SK-N-SH (cell line): ENCODE measurements around the gene ATP1A2. TPM values are rescaled to one million over a fixed set of nuclear protein-coding genes. Genes with fewer than 3 reads are reported as not detected.

ENCODE experiments used
- CTCF ChIA-PET: fragments of 300-600, 350-600 bp; formaldehyde crosslinking; extraction: SDS; loops from one replicate; lab custom pipeline; 2021; lab: Yijun Ruan, JAX
- POLR2A ChIA-PET: fragments of 350-600 bp; sonication (Branson Sonifier 250); formaldehyde crosslinking; extraction: SDS; loops from one replicate; lab custom pipeline; 2020; ENCODE audit warnings: antibody characterized with exemption, inconsistent platforms; lab: Yijun Ruan, JAX
- DNase-seq: peaks from one replicate; pipeline ENCODE4 v3.0.0; 2012
- H2AFZ ChIP-seq: fragments of 200-600 bp; sonication (generic); 2 replicates; pipeline ENCODE4 v1.8.1; 2016; ENCODE audit warnings: antibody characterized with exemption, mild to moderate bottlenecking, low read depth
- H3F3A ChIP-seq: fragments of 200-600 bp; sonication (generic); replicated peaks from 2 replicates; pipeline ENCODE3; 2016; ENCODE audit warnings: antibody characterized with exemption, mild to moderate bottlenecking; ENCODE audit not compliant: insufficient read depth
- H3K27ac ChIP-seq, 2 experiments: fragments of 200-500 bp in 1 of 2; fragments of 200-600 bp in 1 of 2; sonication (Bioruptor generic) in 1 of 2; sonication (generic), shearing (Covaris generic) in 1 of 2; 2 replicates each; pipeline versions ENCODE4 v1.5.1 to v1.6.1; 2014 to 2016; ENCODE audit warnings: low read depth in 2 of 2, inconsistent platforms in 1 of 2, low read length in 1 of 2, mild to moderate bottlenecking in 1 of 2, mixed read lengths in 1 of 2
- H3K27me3 ChIP-seq: fragments of 200-600 bp; sonication (generic), shearing (Covaris generic); 2 replicates; pipeline ENCODE4 v1.6.1; 2016; ENCODE audit warnings: mixed run types; ENCODE audit not compliant: insufficient read depth
- H3K36me3 ChIP-seq, 2 experiments: fragments of 200-500 bp in 1 of 2; fragments of 200-600 bp in 1 of 2; sonication (Bioruptor generic) in 1 of 2; sonication (generic) in 1 of 2; replicated peaks in 1 of 2; 2 replicates each; pipeline versions ENCODE3 to v1.5.1; 2014 to 2016; ENCODE audit warnings: low read length in 1 of 2, mild to moderate bottlenecking in 1 of 2; ENCODE audit not compliant: insufficient read depth in 2 of 2, control insufficient read depth in 1 of 2
- H3K4me1 ChIP-seq, 2 experiments: fragments of 200-500 bp in 1 of 2; fragments of 200-600 bp in 1 of 2; sonication (Bioruptor generic) in 1 of 2; sonication (generic), shearing (Covaris generic) in 1 of 2; 2 replicates each; pipeline versions ENCODE4 v1.5.1 to v1.6.1; 2014 to 2016; ENCODE audit warnings: low read depth in 1 of 2, low read length in 1 of 2, mixed run types in 1 of 2; ENCODE audit not compliant: insufficient read depth in 2 of 2, control insufficient read depth in 1 of 2
- H3K4me2 ChIP-seq: fragments of 200-600 bp; sonication (generic), shearing (Covaris generic); 2 replicates; pipeline ENCODE4 v1.6.1; 2017; ENCODE audit warnings: mixed run types
- H3K4me3 ChIP-seq, 2 experiments: fragments of 200-500 bp in 1 of 2; fragments of 200-600 bp in 1 of 2; sonication (Bioruptor generic) in 1 of 2; sonication (generic), shearing (Covaris generic) in 1 of 2; 2 replicates each; pipeline versions ENCODE4 v1.5.1 to v1.8.1; 2014 to 2016; ENCODE audit warnings: low read depth in 2 of 2, inconsistent platforms in 1 of 2, low read length in 1 of 2, mild to moderate bottlenecking in 1 of 2, mixed read lengths in 1 of 2, moderate library complexity in 1 of 2
- H3K79me2 ChIP-seq: fragments of 200-600 bp; sonication (generic); 2 replicates; pipeline ENCODE4 v1.8.1; 2017; ENCODE audit warnings: mild to moderate bottlenecking; ENCODE audit not compliant: insufficient read depth
- H3K9ac ChIP-seq: fragments of 200-600 bp; sonication (generic); 2 replicates; pipeline ENCODE4 v1.6.1; 2017; ENCODE audit warnings: mixed run types
- H3K9me2 ChIP-seq: fragments of 200-600 bp; sonication (generic); 2 replicates; pipeline ENCODE4 v1.6.1; 2017; ENCODE audit warnings: mixed run types
- H3K9me3 ChIP-seq: fragments of 200-600 bp; sonication (generic); 2 replicates; pipeline ENCODE4 v1.6.1; 2017; ENCODE audit warnings: mixed run types, mild to moderate bottlenecking, moderate library complexity
- H4K20me1 ChIP-seq: fragments of 200-600 bp; sonication (generic); 2 replicates; pipeline ENCODE4 v1.6.1; 2017; ENCODE audit warnings: mild to moderate bottlenecking, mixed run types; ENCODE audit not compliant: insufficient read depth
- CHD2 ChIP-seq: fragments of 150-350 bp; IDR thresholded peaks from 2 replicates; pipeline ENCODE4 v1.6.1; 2018; ENCODE audit warnings: low read length; ENCODE audit not compliant: partially characterized antibody
- ELF1 ChIP-seq: IDR thresholded peaks from 2 replicates; pipeline ENCODE4 v1.4.0; 2012
- EP300 ChIP-seq, 2 experiments: IDR thresholded peaks; 2 replicates each; pipeline versions ENCODE4 v1.4.0 to v1.6.1; 2012; ENCODE audit warnings: borderline replicate concordance in 1 of 2, low read depth in 1 of 2, low read length in 1 of 2
- EZH2phosphoT487 ChIP-seq: fragments of 200-600 bp; sonication (generic); IDR thresholded peaks from 2 replicates; pipeline ENCODE4 v1.6.1; 2017; ENCODE audit warnings: low read depth, mixed run types, mild to moderate bottlenecking, antibody characterized with exemption, moderate library complexity, borderline replicate concordance
- FOSL2 ChIP-seq: IDR thresholded peaks from 2 replicates; pipeline ENCODE4 v1.4.0; 2012; ENCODE audit warnings: low read depth, mild to moderate bottlenecking, moderate library complexity, borderline replicate concordance
- FOXM1 ChIP-seq: IDR thresholded peaks from 2 replicates; pipeline ENCODE4 v1.4.0; 2012; ENCODE audit warnings: low read depth, mild to moderate bottlenecking
- JUND ChIP-seq: IDR thresholded peaks from 2 replicates; pipeline ENCODE4 v1.4.0; 2012
- MEF2A ChIP-seq: IDR thresholded peaks from 2 replicates; pipeline ENCODE4 v1.4.0; 2012; ENCODE audit warnings: low read depth, borderline replicate concordance
- POLR2AphosphoS5 ChIP-seq: IDR thresholded peaks from 2 replicates; pipeline ENCODE4 v1.6.1; 2012; ENCODE audit warnings: low read depth, low read length
- RAD21 ChIP-seq: IDR thresholded peaks from 2 replicates; pipeline ENCODE4 v1.6.1; 2012; ENCODE audit warnings: mild to moderate bottlenecking, low read length
- RXRA ChIP-seq: IDR thresholded peaks from 2 replicates; pipeline ENCODE4 v1.4.0; 2012; ENCODE audit warnings: low read depth, mild to moderate bottlenecking, borderline replicate concordance
- SIN3A ChIP-seq: IDR thresholded peaks from 2 replicates; pipeline ENCODE4 v1.6.1; 2012; ENCODE audit warnings: low read depth, mild to moderate bottlenecking, low read length, moderate library complexity, borderline replicate concordance
- SMC3 ChIP-seq: IDR thresholded peaks from 2 replicates; pipeline ENCODE4 v1.6.1; 2012; ENCODE audit warnings: low read depth, low read length, improper control_type of control experiment
- TAF1 ChIP-seq: IDR thresholded peaks from 2 replicates; pipeline ENCODE4 v1.6.1; 2012; ENCODE audit warnings: low read depth, mild to moderate bottlenecking, low read length, moderate library complexity, borderline replicate concordance
- TCF12 ChIP-seq: IDR thresholded peaks from 2 replicates; pipeline ENCODE4 v1.4.0; 2012
- WGBS: methylation state at CpG from one replicate; pipeline ENCODE4 v1.1.6; 2017; ENCODE audit warnings: low lambda C conversion rate; 5-methylcytosine and 5-hydroxymethylcytosine counted together
- polyA plus RNA-seq, 3 experiments: library from polyadenylated mRNA; depleted of rRNA; stranded (reverse); fragments of >200 nt; gene quantifications; 2 replicates each; pipeline ENCODE4 v1.2.3, GENCODE V29; 2012
- TF ChIP-seq, protein P1 (sequence below): IDR thresholded peaks from 2 replicates; pipeline ENCODE4; 2012
- TF ChIP-seq, protein P2 (sequence below): IDR thresholded peaks from 2 replicates; pipeline ENCODE4 v1.4.0; 2012; ENCODE audit warnings: low read depth
- TF ChIP-seq, protein P3 (sequence below): IDR thresholded peaks from 2 replicates; pipeline ENCODE4 v1.4.0; 2012; ENCODE audit warnings: low read depth, borderline replicate concordance
- TF ChIP-seq, protein P4 (sequence below): IDR thresholded peaks from 2 replicates; pipeline ENCODE4 v1.4.0; 2012; ENCODE audit warnings: low read depth, borderline replicate concordance

The ATP1A2 gene
- polyA plus RNA-seq, 1 of the 3 experiments (the other 2 are of a cell fraction): 0.07 TPM

DNA sequence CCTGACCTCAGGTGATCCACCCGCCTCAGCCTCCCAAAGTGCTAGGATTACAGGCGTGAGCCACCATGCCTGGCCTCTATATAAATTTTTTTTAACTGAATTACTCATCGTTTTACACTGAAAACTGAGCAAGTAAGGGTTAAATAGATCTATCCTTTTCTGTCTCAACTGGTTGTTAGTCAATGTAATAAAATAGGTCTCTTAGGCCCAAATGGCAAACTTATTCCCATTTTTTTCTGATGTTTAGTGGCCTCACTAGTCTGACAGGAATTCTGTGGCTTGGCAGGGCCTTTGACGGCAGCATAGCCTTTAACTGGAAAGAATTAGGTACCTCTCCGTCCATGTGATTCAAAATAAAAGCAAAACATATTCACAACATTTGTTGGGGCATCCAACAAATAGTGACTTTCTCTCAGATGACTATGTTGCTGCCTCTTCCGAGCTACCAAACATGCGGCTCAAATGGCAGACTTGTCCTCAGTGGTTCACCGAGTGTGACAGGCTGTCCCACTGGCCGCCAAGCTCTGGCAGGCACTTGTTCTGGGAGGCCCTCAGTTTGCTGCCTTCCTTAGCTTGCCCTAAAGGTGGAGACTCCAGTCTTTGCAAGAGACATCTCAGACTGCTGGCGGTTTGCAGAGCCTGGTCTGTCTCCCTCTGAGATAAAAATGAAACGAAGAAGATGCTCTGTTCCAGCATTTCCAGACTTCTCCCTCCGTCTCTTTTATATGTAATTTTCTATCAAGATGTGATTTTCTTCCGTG lies 53.2 kb downstream of the ATP1A2 start:
- 84% methylated on average over 13 of the region's 13 CpGs for WGBS
- no peaks in the 10 kb centered on the region for H3K36me3 ChIP-seq
- H3K79me2 ChIP-seq: no peaks in the 10 kb centered on the region
- H2AFZ ChIP-seq: no peak overlapping the region
- H3K9ac ChIP-seq: no peak overlapping the region
- no peaks in the 10 kb centered on the region for H3F3A ChIP-seq
- no peaks in the 10 kb centered on the region for H3K9me2 ChIP-seq
- no peaks in the 10 kb centered on the region for H3K9me3 ChIP-seq
- no peaks in the 10 kb centered on the region for H3K4me1 ChIP-seq
- POLR2A ChIA-PET: no interaction called here
- CTCF ChIA-PET: interaction anchor here (1.3 to 1.4 kb wide), 2 partner anchors 83 kb away, joined by 4 read pairs; no protein-coding TSS in a partner anchor
- H3K27me3 ChIP-seq: peaks cover 10% of the 10 kb centered on the region; the same call in 1 of the 2 replicates
- TF ChIP-seq, protein P1, sequence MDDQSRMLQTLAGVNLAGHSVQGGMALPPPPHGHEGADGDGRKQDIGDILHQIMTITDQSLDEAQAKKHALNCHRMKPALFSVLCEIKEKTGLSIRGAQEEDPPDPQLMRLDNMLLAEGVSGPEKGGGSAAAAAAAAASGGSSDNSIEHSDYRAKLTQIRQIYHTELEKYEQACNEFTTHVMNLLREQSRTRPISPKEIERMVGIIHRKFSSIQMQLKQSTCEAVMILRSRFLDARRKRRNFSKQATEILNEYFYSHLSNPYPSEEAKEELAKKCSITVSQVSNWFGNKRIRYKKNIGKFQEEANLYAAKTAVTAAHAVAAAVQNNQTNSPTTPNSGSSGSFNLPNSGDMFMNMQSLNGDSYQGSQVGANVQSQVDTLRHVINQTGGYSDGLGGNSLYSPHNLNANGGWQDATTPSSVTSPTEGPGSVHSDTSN: no peak
- TF ChIP-seq ELF1: no peak
- TF ChIP-seq, protein P2, sequence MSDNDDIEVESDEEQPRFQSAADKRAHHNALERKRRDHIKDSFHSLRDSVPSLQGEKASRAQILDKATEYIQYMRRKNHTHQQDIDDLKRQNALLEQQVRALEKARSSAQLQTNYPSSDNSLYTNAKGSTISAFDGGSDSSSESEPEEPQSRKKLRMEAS: no peak
- TF ChIP-seq SMC3: no peak
- no peak overlapping the region for H3K4me2 ChIP-seq
- no peak overlapping the region for H3K27ac ChIP-seq
- no peaks in the 10 kb centered on the region for H4K20me1 ChIP-seq
- no peak overlapping the region for H3K4me3 ChIP-seq
- no peak for DNase-seq

DNA sequence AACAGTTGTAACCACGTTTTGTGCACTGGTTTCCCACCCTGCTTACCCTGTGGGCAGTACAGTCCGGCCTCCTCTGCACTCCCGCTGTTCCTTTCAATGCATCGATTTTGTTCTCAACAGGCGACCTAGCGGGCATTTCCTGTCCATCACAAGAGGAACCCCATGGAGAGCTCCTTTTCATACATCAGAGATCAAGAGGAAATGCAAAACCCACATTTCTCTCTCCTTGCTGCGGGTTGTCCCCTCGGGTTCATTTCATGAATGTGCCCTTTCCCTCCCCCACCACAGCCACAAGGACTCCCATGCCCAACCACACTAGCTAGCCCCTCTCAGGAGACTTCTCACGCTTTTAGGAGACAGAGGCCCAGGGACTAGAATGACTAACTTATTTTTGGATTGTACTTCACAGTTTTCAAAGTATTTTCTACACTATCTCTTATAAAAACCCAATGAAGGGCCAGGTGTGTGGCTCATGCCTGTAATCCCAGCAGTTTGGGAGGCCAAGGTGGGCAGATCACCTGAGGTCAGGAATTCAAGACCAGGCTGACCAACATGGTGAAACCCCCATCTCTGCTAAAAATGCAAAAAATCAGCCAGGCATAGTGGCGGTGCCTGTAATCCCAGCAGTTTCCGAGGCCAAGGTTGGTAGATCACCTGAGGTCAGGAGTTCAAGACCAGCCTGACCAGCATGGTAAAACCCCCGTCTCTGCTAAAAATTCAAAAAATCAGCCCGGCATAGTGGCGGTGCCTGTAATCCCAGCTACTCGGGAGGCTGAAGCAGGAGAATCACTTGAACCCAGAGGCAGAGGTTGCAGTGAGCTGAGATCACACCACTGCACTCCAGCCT lies 54.2 kb downstream of the ATP1A2 start:
- DNase-seq: no peak
- H3K4me1 ChIP-seq: no peaks in the 10 kb centered on the region
- H3K27ac ChIP-seq: no peak overlapping the region
- POLR2A ChIA-PET: no interaction called here
- CTCF ChIA-PET: interaction anchor here (0.7 to 1.5 kb wide), 4 partner anchors 44 to 84 kb away, joined by 3 to 4 read pairs (median 4); no protein-coding TSS in a partner anchor
- no peak overlapping the region for H3K4me3 ChIP-seq
- no peak overlapping the region for H3K9ac ChIP-seq
- no peaks in the 10 kb centered on the region for H3K9me2 ChIP-seq
- no peak overlapping the region for H2AFZ ChIP-seq
- H4K20me1 ChIP-seq: no peaks in the 10 kb centered on the region
- H3K27me3 ChIP-seq: peaks cover 10% of the 10 kb centered on the region; the same call in 1 of the 2 replicates
- H3K79me2 ChIP-seq: no peaks in the 10 kb centered on the region
- H3K9me3 ChIP-seq: no peaks in the 10 kb centered on the region
- WGBS: 79% methylated on average over 15 of the region's 15 CpGs
- no peaks in the 10 kb centered on the region for H3F3A ChIP-seq
- no peak overlapping the region for H3K4me2 ChIP-seq
- TF ChIP-seq MEF2A (no peak), JUND (no peak), EP300 (IDR thresholded peaks at IDR 0.05; ENCODE audit: borderline replicate concordance in 1 of 2, low read depth in 1 of 2, low read length in 1 of 2) (no peak), SIN3A (no peak), SMC3 (no peak), RAD21 (no peak), POLR2AphosphoS5 (no peak), ELF1 (no peak), TAF1 (no peak), RXRA (no peak), CHD2 (no peak), TCF12 (no peak), FOXM1 (no peak), FOSL2 (no peak), EZH2phosphoT487 (no peak)
- TF ChIP-seq, protein P3, sequence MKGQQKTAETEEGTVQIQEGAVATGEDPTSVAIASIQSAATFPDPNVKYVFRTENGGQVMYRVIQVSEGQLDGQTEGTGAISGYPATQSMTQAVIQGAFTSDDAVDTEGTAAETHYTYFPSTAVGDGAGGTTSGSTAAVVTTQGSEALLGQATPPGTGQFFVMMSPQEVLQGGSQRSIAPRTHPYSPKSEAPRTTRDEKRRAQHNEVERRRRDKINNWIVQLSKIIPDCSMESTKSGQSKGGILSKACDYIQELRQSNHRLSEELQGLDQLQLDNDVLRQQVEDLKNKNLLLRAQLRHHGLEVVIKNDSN: no peak
- TF ChIP-seq, protein P2: no peak
- TF ChIP-seq, protein P4, sequence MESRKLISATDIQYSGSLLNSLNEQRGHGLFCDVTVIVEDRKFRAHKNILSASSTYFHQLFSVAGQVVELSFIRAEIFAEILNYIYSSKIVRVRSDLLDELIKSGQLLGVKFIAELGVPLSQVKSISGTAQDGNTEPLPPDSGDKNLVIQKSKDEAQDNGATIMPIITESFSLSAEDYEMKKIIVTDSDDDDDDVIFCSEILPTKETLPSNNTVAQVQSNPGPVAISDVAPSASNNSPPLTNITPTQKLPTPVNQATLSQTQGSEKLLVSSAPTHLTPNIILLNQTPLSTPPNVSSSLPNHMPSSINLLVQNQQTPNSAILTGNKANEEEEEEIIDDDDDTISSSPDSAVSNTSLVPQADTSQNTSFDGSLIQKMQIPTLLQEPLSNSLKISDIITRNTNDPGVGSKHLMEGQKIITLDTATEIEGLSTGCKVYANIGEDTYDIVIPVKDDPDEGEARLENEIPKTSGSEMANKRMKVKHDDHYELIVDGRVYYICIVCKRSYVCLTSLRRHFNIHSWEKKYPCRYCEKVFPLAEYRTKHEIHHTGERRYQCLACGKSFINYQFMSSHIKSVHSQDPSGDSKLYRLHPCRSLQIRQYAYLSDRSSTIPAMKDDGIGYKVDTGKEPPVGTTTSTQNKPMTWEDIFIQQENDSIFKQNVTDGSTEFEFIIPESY: no peak
- no peaks in the 10 kb centered on the region for H3K36me3 ChIP-seq
